Fibroblast of villous mesenchyme (primary cell): ENCODE results near the gene LCN15. TPM values are rescaled to one million over a fixed set of nuclear protein-coding genes. Genes with fewer than 3 reads are reported as not detected.
"Not testable (repeated sequence)": the region's sequence is repeated elsewhere in the genome, so short reads cannot be mapped to it uniquely, and the experiment has no call there.

Source experiments
- DNase-seq: peaks from one replicate; pipeline ENCODE4 v3.0.0-alpha.2; 2010; ENCODE audit warnings: low read depth
- H3K4me3 ChIP-seq: 2 replicates; pipeline ENCODE4 v1.5.1; 2011; ENCODE audit warnings: low read depth, mild to moderate bottlenecking, low read length
- total RNA-seq: library from RNA; depleted of rRNA; stranded (reverse); fragments of >200 nt; gene quantifications from 2 replicates; pipeline ENCODE4 v1.2.3, GENCODE V29; 2012
- TF ChIP-seq, protein P1 (sequence below): IDR thresholded peaks from 2 replicates; pipeline ENCODE4 v1.5.1; 2012; ENCODE audit warnings: low read depth, mild to moderate bottlenecking, low read length; ENCODE audit not compliant: insufficient read depth

The LCN15 gene
- total RNA-seq, 1 donor, result not detected

DNA sequence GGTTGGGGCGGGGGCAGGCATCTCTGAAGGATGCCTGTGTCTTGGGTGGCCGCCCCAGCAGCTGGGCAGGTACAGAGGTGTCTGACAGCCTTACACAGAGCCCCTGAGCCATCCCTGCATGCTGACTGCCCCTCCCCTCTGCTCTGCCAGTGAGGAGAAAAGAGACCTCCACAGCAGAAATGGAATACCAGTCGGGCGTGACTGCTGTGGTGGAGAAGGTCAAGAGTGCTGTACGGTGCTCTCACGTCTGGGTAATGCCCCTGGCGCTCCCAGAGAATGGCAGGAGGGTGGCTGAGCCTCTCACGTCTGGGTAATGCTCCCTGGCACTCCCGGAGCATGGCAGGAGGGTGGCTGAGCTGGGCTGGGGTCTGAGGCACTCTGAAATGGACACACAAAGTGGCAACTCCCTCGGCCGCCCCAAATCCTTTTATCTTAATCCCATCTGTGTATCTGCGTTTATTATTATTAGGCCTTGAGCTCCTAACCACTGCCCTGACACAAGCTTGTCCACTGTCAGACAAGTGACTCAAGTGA, 41.0 kb upstream of the LCN15 start:
- TF ChIP-seq, protein P1, sequence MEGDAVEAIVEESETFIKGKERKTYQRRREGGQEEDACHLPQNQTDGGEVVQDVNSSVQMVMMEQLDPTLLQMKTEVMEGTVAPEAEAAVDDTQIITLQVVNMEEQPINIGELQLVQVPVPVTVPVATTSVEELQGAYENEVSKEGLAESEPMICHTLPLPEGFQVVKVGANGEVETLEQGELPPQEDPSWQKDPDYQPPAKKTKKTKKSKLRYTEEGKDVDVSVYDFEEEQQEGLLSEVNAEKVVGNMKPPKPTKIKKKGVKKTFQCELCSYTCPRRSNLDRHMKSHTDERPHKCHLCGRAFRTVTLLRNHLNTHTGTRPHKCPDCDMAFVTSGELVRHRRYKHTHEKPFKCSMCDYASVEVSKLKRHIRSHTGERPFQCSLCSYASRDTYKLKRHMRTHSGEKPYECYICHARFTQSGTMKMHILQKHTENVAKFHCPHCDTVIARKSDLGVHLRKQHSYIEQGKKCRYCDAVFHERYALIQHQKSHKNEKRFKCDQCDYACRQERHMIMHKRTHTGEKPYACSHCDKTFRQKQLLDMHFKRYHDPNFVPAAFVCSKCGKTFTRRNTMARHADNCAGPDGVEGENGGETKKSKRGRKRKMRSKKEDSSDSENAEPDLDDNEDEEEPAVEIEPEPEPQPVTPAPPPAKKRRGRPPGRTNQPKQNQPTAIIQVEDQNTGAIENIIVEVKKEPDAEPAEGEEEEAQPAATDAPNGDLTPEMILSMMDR, result no peak

DNA sequence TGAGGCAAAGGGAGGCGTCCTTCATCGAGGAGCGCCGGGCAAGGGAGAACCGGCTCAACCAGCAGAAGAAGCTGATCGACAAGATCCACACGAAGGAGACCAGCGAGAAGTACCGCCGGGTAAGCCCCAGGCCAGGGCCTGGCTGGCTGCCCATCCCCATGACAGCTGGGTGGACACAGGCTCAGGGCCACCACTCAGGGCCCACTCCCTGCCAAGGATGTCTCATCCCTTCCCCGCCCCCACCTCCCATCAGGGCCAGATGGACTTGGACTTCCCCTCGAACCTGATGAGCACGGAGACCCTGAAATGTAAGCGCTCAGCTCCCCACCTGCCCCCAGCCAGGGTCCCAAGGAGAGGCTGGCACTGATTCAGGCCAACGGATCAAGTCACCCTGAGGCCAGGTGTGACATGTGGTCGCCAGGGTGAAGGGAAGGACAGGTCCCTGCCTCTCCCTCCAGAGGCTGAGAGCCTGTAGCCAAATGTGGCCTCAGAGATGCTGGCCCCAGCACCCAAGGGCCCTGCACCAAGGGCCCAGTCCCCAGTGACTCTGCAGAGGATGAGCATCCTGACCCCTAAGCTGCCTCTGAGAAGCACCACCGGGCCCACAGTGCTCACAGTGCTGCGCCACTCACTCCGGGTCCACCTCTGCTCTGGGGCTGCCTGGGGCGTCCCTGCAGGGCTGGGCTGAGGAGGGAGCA, 40.3 kb upstream of the LCN15 start:
- TF ChIP-seq, protein P1, result no peak
- H3K4me3 ChIP-seq, result no peak overlapping the region
- DNase-seq, result no peak

More for the DNA sequence above, 41.0 kb upstream of the LCN15 start:
- no peak for DNase-seq
- no peak overlapping the region for H3K4me3 ChIP-seq

DNA sequence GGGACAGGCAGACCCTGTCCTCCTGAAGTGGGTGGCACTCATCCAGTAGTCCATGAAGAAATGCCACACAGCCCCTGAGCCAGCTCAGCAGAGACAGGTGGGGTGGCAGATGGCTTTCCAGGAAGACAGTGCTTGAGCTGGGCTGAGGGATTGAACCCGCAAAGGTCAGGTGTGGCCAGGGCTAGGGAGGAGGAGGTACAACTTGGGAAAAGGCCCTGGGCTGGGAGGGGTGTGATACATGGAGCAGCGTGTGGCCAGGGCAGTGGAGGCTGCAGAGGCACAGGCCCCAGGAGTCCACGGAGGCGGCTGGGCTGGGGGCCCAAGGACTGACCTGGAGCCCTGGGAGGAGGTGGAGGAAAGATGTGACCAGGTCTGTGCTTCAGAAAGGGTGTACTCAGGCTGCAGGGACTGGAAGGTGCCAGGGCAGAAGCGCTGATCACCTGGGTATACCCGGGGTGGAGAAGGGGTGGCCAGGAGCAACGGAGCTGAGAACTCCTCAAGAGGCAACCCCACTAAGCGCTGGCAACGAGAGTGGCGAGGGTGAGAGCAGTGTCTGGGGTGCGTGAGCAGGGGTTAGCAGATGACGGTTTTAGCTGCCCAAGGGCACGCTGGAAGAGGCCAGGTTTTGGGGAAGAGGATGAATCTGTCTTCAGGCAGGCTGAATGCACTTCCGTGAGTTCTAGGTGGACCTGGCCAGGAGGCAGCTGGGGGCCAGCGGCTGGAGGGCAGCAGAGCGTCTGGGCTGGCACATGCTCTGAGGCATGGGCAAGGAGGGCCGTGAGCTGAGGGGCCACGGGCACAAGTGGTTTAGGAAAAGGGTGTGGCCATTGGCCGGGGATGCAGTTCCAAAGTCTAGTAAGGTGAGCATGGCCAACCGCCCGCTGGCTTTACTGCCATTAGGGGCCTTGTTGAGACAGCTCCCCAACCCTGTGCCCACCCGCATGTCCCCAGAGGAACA, 39.5 kb upstream of the LCN15 start:
- no peak for DNase-seq
- TF ChIP-seq, protein P1, result no peak
- H3K4me3 ChIP-seq, result no peak overlapping the region

DNA sequence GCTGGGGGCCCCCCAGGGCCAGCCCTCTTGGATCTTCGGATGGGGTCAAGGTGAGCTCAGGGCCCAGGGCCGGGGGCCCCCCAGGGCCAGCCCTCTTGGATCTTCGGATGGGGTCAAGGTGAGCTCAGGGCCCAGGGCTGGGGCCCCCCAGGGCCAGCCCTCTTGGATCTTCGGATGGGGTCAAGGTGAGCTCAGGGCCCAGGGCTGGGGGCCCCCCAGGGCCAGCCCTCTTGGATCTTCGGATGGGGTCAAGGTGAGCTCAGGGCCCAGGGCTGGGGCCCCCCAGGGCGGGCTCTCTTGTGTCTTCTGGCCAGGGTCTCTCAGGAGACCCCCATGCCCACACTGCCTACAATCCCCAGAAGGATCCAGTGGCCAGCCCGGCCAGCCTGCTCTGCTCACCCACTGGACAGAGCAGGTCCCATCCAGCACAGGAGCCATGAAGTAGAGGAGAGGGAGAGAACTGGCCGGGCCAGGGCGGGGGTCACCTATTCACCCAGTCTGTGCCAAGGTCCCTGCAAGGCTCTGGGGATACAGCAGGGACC, 38.8 kb upstream of the LCN15 start:
- not testable (repeated sequence) for DNase-seq, H3K4me3 ChIP-seq

DNA sequence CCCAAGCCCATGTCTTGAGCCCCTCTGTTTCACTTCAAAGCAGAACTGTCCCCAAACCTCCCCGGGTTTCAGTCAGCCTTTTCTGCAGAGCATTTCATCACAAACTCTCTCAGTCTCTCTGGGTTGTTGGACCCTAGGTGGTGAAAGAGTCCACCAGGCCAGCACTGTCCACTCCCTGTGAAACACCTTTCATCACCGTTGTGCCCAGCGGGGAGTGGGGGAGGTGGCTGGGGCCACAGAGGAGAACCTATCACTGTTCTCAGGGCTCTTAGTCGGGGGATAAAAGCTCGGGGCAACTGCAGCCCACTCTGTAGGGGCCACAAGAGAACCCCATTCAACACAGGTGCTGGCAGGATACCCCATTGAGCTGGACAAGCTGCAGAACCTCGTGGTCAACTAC, 38.0 kb upstream of the LCN15 start:
- no peak for DNase-seq
- H3K4me3 ChIP-seq, result no peak overlapping the region
- TF ChIP-seq, protein P1, result no peak

DNA sequence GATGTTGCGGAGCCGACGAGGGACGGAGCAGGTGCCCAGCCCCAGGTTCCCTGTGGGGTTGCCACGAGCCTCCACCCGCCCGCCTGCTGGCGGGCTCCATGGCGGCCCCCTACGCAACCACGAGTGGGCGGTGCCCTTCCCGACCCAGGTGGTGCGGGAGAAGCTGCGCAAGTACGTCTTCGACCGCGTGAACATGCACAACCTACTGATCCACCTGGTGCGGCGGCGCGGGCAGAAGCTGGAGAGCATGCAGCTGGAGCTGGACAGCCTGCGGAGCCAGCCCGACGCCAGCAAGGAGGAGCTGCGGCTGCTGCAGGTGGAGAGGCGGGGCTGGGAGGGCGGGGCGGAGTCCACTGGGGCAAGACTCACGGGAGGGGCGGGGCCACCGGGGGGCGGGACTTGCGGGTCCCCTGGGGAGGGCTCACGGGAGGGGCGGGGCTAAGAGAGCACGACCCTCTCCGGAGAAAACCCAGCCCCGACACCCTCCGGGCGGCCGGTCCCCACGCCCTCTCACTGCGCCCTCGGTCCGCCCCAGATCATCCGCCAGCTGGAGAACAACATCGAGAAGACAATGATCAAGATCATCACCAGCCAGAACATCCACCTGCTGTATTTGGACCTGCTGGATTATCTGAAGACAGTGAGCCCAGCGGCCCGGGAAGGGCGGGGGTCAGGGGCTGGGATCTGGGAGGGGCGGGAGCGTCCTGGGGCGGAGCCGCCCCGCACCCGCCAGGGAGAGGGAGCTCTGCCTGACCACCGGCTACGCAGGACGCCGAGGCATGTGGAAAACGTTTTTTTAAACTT, 35.7 kb upstream of the LCN15 start:
- DNase-seq, result peak; percentile 88
- TF ChIP-seq, protein P1, result no peak
- peak overlapping the region; percentile 64 for H3K4me3 ChIP-seq
